Activated CD4-positive, alpha-beta memory T cell treated with anti-CD3 and anti-CD28 coated beads for 36 hours (primary cell): ENCODE results near the gene YWHAB. TPM values are rescaled to one million over a fixed set of nuclear protein-coding genes. Genes with fewer than 3 reads are reported as not detected.

Source experiments
- CTCF ChIA-PET: fragments of 350-600 bp; sonication (Branson Sonifier 250); formaldehyde crosslinking; loops from one replicate; lab custom pipeline; 2021; ENCODE audit warnings: antibody characterized with exemption, inconsistent platforms; lab: Charles Lee
- POLR2A ChIA-PET: fragments of 350-600 bp; sonication (Branson Sonifier 250); formaldehyde crosslinking; loops from one replicate; lab custom pipeline; 2021; ENCODE audit warnings: antibody characterized with exemption; lab: Charles Lee
- DNase-seq: peaks from one replicate; pipeline ENCODE4 v3.0.0-alpha.2; 2020
- H3K27ac Mint-ChIP-seq: one replicate; pipeline ENCODE4 v1.8.0; 2021; ENCODE audit warnings: mixed read lengths
- H3K27me3 Mint-ChIP-seq: one replicate; pipeline ENCODE4 v1.8.0; 2021; ENCODE audit warnings: mixed read lengths
- H3K36me3 Mint-ChIP-seq: one replicate; pipeline ENCODE4 v1.8.0; 2021; ENCODE audit warnings: mixed read lengths
- H3K4me1 Mint-ChIP-seq: one replicate; pipeline ENCODE4 v1.8.0; 2021; ENCODE audit warnings: low read depth, mixed read lengths
- H3K4me3 Mint-ChIP-seq: one replicate; pipeline ENCODE4 v1.8.0; 2021; ENCODE audit warnings: mild to moderate bottlenecking, mixed read lengths
- H3K9me3 Mint-ChIP-seq: one replicate; pipeline ENCODE4 v1.8.0; 2021; ENCODE audit warnings: mixed read lengths
- intact Hi-C: fragments of 100-400 bp; cut with micrococcal nuclease; formaldehyde crosslinking; loops from one replicate; pipeline ENCODE4 v1.15.1; 2023
- total RNA-seq, 2 experiments: library from RNA; stranded (reverse); gene quantifications; one replicate each; pipeline ENCODE4 v1.2.3, GENCODE V29; 2021

Gene YWHAB
- total RNA-seq, 2 experiments from 2014 or later: 280 to 284 TPM

DNA sequence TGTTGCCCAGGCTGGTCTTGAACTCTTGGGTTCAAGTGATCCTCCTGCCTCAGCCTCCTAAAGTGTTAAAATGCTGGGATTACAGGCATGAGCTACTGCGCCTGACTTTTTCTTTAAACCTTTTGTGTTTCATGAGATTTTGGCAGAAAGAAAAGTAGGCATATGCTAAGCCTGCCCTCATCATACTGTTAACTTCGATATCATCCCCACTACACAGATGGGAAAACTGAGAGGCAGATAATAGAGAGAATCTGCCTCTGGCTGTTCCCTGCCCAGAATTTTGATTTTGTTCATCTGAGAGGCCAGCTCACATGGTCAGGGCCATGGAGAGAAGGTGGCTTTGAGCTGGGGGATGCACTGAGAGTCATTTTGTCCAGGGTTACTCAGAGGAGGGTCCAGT lies 31.9 kb downstream of the YWHAB start:
- intact Hi-C loops: no loop called here
- CTCF ChIA-PET: interaction anchor here (0.7 to 1.2 kb wide), 3 partner anchors 8 to 179 kb away, joined by 3 read pairs; partner anchors contain the start of gene PABPC1L
- Mint-ChIP-seq H3K4me3 (no peak overlapping the region), H3K4me1 (peaks cover 15% of the 10 kb centered on the region), H3K27ac (no peak overlapping the region), H3K36me3 (peaks cover 40% of the 10 kb centered on the region), H3K9me3 (no peaks in the 10 kb centered on the region), H3K27me3 (no peaks in the 10 kb centered on the region)
- POLR2A ChIA-PET: no interaction called here
- no peak for DNase-seq

DNA sequence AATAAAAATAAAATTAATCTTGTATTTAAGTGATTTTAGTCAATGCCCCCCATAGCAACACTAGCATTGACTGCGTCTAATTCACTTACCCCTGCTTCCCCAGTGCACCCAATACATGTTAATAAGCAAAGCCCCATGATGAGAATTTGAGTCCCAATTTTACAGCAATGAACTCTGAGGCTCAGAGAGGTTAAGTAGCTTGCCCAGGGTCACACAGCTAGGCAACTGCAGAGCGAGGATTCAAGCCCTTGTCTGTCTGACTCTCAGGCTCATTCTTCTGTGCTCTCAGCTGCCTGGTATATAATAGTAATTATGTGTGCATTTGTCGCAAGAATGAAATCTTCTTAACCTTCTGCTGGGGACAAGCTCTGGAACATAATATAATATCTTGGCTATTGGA lies 32.8 kb downstream of the YWHAB start:
- no peak for DNase-seq
- H3K4me1 Mint-ChIP-seq: peaks cover 15% of the 10 kb centered on the region
- no peaks in the 10 kb centered on the region for H3K9me3 Mint-ChIP-seq
- peaks cover 40% of the 10 kb centered on the region for H3K36me3 Mint-ChIP-seq
- no peaks in the 10 kb centered on the region for H3K27me3 Mint-ChIP-seq
- no peak overlapping the region for H3K27ac Mint-ChIP-seq
- ChIA-PET CTCF (interaction anchor here (1.2 kb wide), 1 partner anchor 9 kb away, joined by 3 read pairs; the partner anchor contains the start of gene PABPC1L), POLR2A (no interaction called here)
- intact Hi-C loops: no loop called here
- no peak overlapping the region for H3K4me3 Mint-ChIP-seq

DNA sequence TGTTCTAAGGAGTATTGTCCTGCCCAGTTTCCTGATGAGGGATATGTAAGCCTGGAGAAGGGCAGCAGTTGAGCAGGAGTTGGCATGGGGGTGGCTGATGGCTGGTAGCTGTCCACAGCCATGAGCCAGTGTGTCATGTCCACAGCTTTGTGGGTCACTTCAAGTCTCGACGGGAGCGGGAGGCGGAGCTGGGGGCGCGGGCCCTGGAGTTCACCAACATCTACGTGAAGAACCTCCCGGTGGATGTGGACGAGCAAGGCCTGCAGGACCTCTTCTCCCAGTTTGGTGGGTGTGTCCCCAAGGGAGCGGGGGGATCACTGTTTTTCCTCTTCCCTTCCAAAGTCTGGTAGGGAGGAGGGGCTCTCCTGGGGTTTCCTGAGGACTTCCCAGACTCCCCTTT lies 33.3 kb downstream of the YWHAB start:
- Mint-ChIP-seq H3K4me3 (no peak overlapping the region), H3K27ac (no peak overlapping the region), H3K27me3 (no peaks in the 10 kb centered on the region), H3K36me3 (peaks cover 36% of the 10 kb centered on the region), H3K9me3 (no peaks in the 10 kb centered on the region), H3K4me1 (peaks cover 12% of the 10 kb centered on the region)
- ChIA-PET CTCF (interaction anchor here (1.2 kb wide), 1 partner anchor 9 kb away, joined by 3 read pairs; the partner anchor contains the start of gene PABPC1L), POLR2A (no interaction called here)
- intact Hi-C loops: no loop called here
- DNase-seq: no peak

DNA sequence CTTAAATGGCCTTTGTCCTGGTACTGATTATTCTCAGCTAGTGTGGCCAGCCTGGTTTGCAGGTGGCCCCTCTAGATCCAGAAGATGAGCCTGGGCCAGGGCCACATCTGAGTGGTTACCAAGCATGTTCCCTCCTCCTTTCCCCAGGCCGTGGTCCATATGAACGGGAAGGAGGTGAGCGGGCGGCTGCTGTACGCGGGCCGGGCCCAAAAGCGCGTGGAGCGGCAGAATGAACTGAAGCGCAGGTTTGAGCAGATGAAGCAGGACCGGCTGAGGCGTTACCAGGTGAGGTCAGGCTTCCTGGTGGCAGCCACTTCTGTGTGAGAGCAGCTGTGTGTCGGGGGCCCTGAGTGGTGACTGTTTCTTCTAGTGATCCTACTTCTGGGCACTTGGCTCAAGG lies 35.9 kb downstream of the YWHAB start:
- CTCF ChIA-PET: no interaction called here

DNA sequence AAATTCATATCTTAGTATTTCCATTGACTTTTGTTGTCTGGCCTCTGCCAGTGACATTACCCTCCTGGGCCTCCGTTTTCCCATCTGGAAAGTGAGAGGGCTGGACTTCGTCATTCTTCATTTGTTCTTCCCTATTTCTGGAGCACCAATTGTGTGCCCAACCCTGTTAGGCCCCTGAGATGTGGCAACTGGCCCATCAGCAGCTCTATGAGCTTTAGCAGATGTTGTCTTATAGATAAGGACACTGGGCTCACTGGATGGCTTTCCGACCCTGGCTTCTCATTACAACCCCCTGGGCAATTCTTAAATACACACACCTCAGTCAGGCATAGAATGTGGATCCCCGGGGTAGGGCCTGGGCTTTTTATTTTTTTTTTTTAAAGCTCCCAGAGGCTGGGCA lies 39.0 kb downstream of the YWHAB start:
- Mint-ChIP-seq H3K27me3 (no peaks in the 10 kb centered on the region), H3K9me3 (no peaks in the 10 kb centered on the region), H3K36me3 (peaks cover 33% of the 10 kb centered on the region), H3K4me1 (no peaks in the 10 kb centered on the region), H3K27ac (no peak overlapping the region), H3K4me3 (no peak overlapping the region)
- no peak for DNase-seq
- ChIA-PET POLR2A (no interaction called here), CTCF (no interaction called here)
- intact Hi-C loops: no loop called here

More for the DNA sequence above, 35.9 kb downstream of the YWHAB start:
- no peak overlapping the region for H3K4me3 Mint-ChIP-seq
- H3K27ac Mint-ChIP-seq: no peak overlapping the region
- intact Hi-C loops: no loop called here
- no peaks in the 10 kb centered on the region for H3K27me3 Mint-ChIP-seq
- no peak for DNase-seq
- POLR2A ChIA-PET: interaction anchor here (0.7 to 0.8 kb wide), 2 partner anchors 21 to 25 kb away, joined by 3 to 4 read pairs; no protein-coding TSS in a partner anchor
- no peaks in the 10 kb centered on the region for H3K9me3 Mint-ChIP-seq
- H3K4me1 Mint-ChIP-seq: no peaks in the 10 kb centered on the region
- peaks cover 36% of the 10 kb centered on the region for H3K36me3 Mint-ChIP-seq

DNA sequence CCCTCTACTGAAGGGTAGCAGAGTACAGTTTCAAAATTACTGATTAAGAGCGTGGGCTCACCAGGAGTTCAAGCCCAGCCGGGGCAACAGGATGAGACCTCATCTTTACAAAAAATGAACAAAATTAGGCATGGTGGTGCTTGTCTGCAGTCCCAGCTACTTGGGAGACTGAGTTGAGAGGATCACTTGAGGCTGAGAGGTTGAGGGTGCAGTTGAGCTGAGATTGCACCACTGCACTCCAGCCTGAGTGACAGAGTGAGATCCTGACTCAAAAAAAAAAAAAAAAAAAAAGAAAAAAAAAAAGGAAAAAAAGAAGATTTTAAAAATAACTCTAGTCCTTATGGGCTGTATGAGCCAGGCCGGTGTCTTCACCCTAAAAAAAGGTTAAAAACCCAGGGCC lies 43.1 kb downstream of the YWHAB start:
- Mint-ChIP-seq H3K4me3 (no peak overlapping the region), H3K4me1 (no peaks in the 10 kb centered on the region), H3K27ac (no peak overlapping the region), H3K27me3 (no peaks in the 10 kb centered on the region), H3K9me3 (no peaks in the 10 kb centered on the region), H3K36me3 (peaks cover 28% of the 10 kb centered on the region)
- CTCF ChIA-PET: no interaction called here
- POLR2A ChIA-PET: no interaction called here
- no peak for DNase-seq
- intact Hi-C loops: no loop called here

DNA sequence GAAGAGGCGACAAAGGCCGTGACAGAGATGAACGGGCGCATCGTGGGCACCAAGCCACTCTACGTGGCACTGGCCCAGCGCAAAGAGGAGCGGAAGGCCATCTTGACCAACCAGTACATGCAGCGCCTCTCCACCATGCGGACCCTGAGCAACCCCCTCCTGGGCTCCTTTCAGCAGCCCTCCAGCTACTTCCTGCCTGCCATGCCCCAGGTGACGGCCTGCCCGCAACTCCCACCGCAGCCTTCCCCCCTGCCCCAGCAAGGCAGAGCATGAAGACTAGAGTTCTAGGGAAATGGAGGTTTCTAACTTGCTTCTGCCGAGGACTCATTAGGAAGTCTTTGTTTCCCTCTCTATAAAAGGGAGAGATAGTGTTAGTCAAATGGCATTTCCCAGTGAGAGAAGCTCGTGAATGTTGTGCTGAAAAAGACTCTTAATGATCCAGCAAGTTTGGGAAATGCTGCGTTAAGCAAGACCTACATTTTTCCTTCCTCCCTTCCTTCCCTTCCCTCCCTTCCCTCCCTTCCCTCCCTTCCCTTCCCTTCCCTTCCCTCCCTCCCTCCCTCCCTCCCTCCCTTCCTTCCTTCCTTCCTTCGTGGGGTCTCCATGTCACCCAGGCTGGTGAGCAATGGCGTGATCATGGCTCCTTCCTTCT lies 45.1 kb downstream of the YWHAB start:
- H3K4me3 Mint-ChIP-seq: no peak overlapping the region
- H3K27ac Mint-ChIP-seq: no peak overlapping the region
- POLR2A ChIA-PET: no interaction called here
- H3K9me3 Mint-ChIP-seq: no peaks in the 10 kb centered on the region
- intact Hi-C loops: no loop called here
- H3K4me1 Mint-ChIP-seq: no peaks in the 10 kb centered on the region
- peaks cover 25% of the 10 kb centered on the region for H3K36me3 Mint-ChIP-seq
- CTCF ChIA-PET: interaction anchor here (1.4 kb wide), 1 partner anchor 21 kb away, joined by 3 read pairs; no protein-coding TSS in a partner anchor
- H3K27me3 Mint-ChIP-seq: no peaks in the 10 kb centered on the region
- no peak for DNase-seq

DNA sequence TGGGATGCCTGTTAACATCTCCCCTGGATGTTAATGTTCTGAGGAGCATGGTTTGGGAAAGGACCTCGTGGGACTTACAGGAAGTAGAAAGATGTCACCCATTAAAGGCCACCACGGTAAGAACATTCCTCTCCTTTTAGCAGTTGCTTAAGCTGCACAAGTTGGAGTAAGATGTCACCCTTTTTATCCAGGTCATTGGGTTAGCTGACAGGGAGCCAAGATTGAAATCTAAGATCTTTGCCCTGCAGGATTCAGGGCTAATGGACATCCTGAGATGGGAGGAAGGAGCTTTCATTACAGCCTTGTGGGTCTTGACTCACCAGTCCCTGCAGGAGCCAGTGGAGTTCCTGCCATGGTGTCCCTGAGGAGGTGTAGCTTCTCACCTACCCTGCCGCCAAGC lies 46.4 kb downstream of the YWHAB start:
- no peaks in the 10 kb centered on the region for H3K4me1 Mint-ChIP-seq
- ChIA-PET CTCF (no interaction called here), POLR2A (no interaction called here)
- no peak overlapping the region for H3K27ac Mint-ChIP-seq
- peaks cover 36% of the 10 kb centered on the region for H3K36me3 Mint-ChIP-seq
- intact Hi-C loops: no loop called here
- H3K4me3 Mint-ChIP-seq: no peak overlapping the region
- DNase-seq: no peak
- H3K9me3 Mint-ChIP-seq: no peaks in the 10 kb centered on the region
- H3K27me3 Mint-ChIP-seq: no peaks in the 10 kb centered on the region

DNA sequence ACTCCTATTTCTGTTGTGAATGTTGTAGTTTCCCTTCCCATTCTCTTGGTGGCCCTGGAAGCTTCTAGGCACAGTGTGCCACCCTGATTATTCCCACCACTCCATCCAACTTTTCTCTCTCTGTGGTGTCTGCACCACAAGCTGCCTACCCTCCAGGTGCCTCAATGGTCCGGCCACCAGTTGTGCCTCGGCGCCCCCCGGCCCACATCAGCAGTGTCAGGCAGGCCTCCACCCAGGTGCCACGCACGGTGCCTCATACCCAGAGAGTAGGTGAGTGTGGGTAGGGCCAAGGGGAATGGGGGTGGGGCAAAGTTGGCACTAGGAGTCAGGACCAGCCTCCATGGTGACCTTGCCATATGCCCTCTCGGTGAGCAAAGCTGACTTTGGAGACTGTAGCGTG lies 47.4 kb downstream of the YWHAB start:
- Mint-ChIP-seq H3K27me3 (no peaks in the 10 kb centered on the region), H3K27ac (no peak overlapping the region), H3K9me3 (no peaks in the 10 kb centered on the region), H3K4me1 (no peaks in the 10 kb centered on the region), H3K4me3 (no peak overlapping the region), H3K36me3 (peaks cover 36% of the 10 kb centered on the region)
- ChIA-PET CTCF (no interaction called here), POLR2A (no interaction called here)
- intact Hi-C loops: no loop called here
- no peak for DNase-seq

DNA sequence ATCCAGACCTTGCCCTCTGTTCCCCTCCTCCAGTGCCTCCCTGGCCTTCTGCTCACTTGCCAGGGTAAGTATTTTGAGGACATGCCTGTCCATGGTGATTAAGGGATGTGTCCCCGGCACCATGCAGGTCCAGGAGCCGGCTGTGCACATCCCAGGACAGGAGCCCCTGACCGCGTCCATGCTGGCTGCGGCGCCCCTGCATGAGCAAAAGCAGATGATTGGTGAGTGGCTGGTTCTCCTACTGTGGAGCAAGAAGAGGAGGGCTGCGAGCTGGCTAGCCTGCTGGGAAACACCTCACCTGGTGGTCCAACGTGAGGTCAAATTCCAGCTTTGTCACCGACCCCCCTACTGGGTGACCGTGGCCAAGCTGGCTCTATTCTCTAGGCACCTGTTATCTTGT lies 51.0 kb downstream of the YWHAB start:
- Mint-ChIP-seq H3K27ac (no peak overlapping the region), H3K4me1 (peaks cover 10% of the 10 kb centered on the region), H3K4me3 (no peak overlapping the region), H3K36me3 (peaks cover 35% of the 10 kb centered on the region), H3K27me3 (no peaks in the 10 kb centered on the region), H3K9me3 (no peaks in the 10 kb centered on the region)
- no peak for DNase-seq
- intact Hi-C loops: no loop called here
- ChIA-PET CTCF (no interaction called here), POLR2A (no interaction called here)

DNA sequence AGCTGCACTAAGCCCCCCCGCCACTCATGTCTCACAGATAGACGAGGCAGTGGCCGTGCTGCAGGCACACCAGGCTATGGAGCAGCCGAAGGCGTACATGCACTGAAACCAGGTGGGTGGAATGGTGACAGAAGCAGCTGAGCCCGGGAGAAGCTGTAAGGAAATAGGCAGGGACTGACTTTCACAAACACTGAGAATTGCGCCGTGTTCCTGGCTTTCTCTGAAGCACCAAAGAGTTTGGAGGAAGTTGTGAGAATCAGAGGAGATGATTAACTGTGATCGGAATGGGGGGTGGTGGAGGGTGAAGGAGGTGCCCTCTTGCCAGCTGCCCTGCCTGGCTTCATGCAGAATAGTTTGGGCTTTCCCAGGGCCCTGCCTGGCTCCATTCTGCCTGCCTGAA lies 53.1 kb downstream of the YWHAB start:
- DNase-seq: no peak
- no peaks in the 10 kb centered on the region for H3K27me3 Mint-ChIP-seq
- no peaks in the 10 kb centered on the region for H3K9me3 Mint-ChIP-seq
- peaks cover 47% of the 10 kb centered on the region for H3K36me3 Mint-ChIP-seq
- ChIA-PET POLR2A (no interaction called here), CTCF (no interaction called here)
- intact Hi-C loops: no loop called here
- no peak overlapping the region for H3K27ac Mint-ChIP-seq
- no peak overlapping the region for H3K4me3 Mint-ChIP-seq
- peaks cover 10% of the 10 kb centered on the region for H3K4me1 Mint-ChIP-seq

DNA sequence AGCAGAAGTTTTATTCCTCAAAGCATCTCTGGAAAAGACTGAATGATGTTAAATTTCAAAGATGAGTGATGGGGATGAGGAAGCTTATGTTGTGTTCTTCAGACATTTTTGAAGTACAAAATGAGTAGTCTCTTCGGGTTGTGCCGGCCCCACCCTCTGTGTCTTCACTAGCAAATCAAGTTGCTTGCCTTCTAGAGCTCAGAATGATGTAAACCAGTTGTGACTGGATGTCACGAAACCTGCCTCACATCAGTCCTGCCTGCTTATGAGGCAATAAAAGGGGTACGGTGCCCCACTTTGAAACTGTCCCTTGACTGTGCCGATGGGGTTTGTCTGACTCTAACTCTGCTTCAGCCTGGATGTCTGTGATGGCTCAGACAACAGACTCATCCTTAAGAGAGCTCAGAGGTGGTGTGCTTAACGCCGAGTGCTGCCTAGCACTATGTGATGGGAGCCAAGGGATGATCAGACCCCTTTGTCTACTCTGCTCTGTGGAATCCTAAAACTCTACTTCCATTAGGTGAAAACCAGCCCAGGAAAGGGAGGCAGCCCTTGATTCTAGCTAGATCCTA lies 55.7 kb downstream of the YWHAB start:
- intact Hi-C loops: no loop called here
- Mint-ChIP-seq H3K4me3 (no peak overlapping the region), H3K9me3 (no peaks in the 10 kb centered on the region), H3K27me3 (no peaks in the 10 kb centered on the region), H3K27ac (peak overlapping the region; percentile 8), H3K4me1 (peaks cover 10% of the 10 kb centered on the region), H3K36me3 (peaks cover 46% of the 10 kb centered on the region)
- ChIA-PET CTCF (interaction anchor here (1.5 kb wide), 1 partner anchor 71 kb away, joined by 3 read pairs; no protein-coding TSS in a partner anchor), POLR2A (interaction anchor here (1.3 kb wide), 1 partner anchor 20 kb away, joined by 3 read pairs; no protein-coding TSS in a partner anchor)
- DNase-seq: peak; percentile 20
